ENCODE results near the gene NXPH1.

Gene NXPH1

GRCh38 chr7:8437606-8438005 lies 4.2 kb downstream of the NXPH1 start:
- no peak for DNase-seq

GRCh38 chr7:8440670-8441069 lies 7.3 kb downstream of the NXPH1 start:
- DNase-seq = no peak

GRCh38 chr7:8441106-8441965 lies 7.9 kb downstream of the NXPH1 start:
- DNase-seq = no peak

GRCh38 chr7:8442051-8442813 lies 8.8 kb downstream of the NXPH1 start:
- DNase-seq = no peak

- DNase-seq = no peak
These were observed 9.4 kb downstream of the NXPH1 start for GRCh38 chr7:8442814-8443304.

- DNase-seq = no peak
These were observed 10.4 kb downstream of the NXPH1 start for GRCh38 chr7:8443576-8444467.

GRCh38 chr7:8444468-8444769 lies 11.0 kb downstream of the NXPH1 start:
- DNase-seq = no peak

- DNase-seq = no peak
These were observed 20.1 kb downstream of the NXPH1 start for GRCh38 chr7:8453535-8453934.

- no peak for DNase-seq
These were observed 22.0 kb downstream of the NXPH1 start for GRCh38 chr7:8455426-8455825.

- no peak for DNase-seq
These were observed 28.9 kb downstream of the NXPH1 start for GRCh38 chr7:8462309-8462708.

- no peak for DNase-seq
These were observed 31.9 kb downstream of the NXPH1 start for GRCh38 chr7:8465338-8465737.

GRCh38 chr7:8480527-8480926 lies 47.1 kb downstream of the NXPH1 start:
- DNase-seq = no peak

- DNase-seq = no peak
These were observed 47.7 kb downstream of the NXPH1 start for GRCh38 chr7:8481096-8481495.

- no peak for DNase-seq
These were observed 48.5 kb downstream of the NXPH1 start for GRCh38 chr7:8481752-8482446.

- DNase-seq = no peak
These were observed 57.1 kb downstream of the NXPH1 start for GRCh38 chr7:8490391-8491045.

- DNase-seq = no peak
These were observed 57.7 kb downstream of the NXPH1 start for GRCh38 chr7:8491106-8491505.

GRCh38 chr7:8491544-8492489 lies 58.4 kb downstream of the NXPH1 start:
- no peak for DNase-seq

GRCh38 chr7:8499128-8499527 lies 65.7 kb downstream of the NXPH1 start:
- DNase-seq = no peak

GRCh38 chr7:8500286-8500685 lies 66.9 kb downstream of the NXPH1 start:
- no peak for DNase-seq

GRCh38 chr7:8507566-8507965 lies 74.2 kb downstream of the NXPH1 start:
- DNase-seq = no peak

GRCh38 chr7:8509621-8510020 lies 76.2 kb downstream of the NXPH1 start:
- no peak for DNase-seq
